Measurements from ENCODE around the gene PRTFDC1. TPM values are rescaled to one million over a fixed set of nuclear protein-coding genes. Genes with fewer than 3 reads are reported as not detected.
A peak's percentile ranks its signal among the peaks of the same experiment; 100 is the strongest.
"Not testable (repeated sequence)": the region's sequence is repeated elsewhere in the genome, so short reads cannot be mapped to it uniquely, and the experiment has no call there.

The PRTFDC1 gene
- total and polyA plus RNA-seq, 2 experiments from 2014 or later = 16.0 to 22.0 TPM

GRCh38 chr10:24929056-24929544, 23.3 kb downstream of the PRTFDC1 start:
- in situ Hi-C loops (cut with MboI) = no loop called here
- Histone ChIP-seq H3K4me1 (ENCODE audit: insufficient read depth) (no peaks in the 10 kb centered on the region), H3K9me2 (ENCODE audit: insufficient read depth) (no peaks in the 10 kb centered on the region), H3K36me3 (ENCODE audit: low read depth) (no peaks in the 10 kb centered on the region), H3K9ac (no peak overlapping the region), H2AFZ (no peak overlapping the region), H3K4me3 (no peak overlapping the region), H3K27ac (no peak overlapping the region), H3K27me3 (replicated peaks; ENCODE audit: insufficient read depth) (no peaks in the 10 kb centered on the region), H3K79me2 (ENCODE audit: insufficient read depth) (no peaks in the 10 kb centered on the region), H3K9me3 (ENCODE audit: low read depth) (no peaks in the 10 kb centered on the region), H3K4me2 (ENCODE audit: unreplicated experiment) (no peak overlapping the region), H4K20me1 (ENCODE audit: insufficient read depth) (no peaks in the 10 kb centered on the region), H3F3A (ENCODE audit: insufficient read depth) (no peaks in the 10 kb centered on the region)
- TF ChIP-seq EZH2phosphoT487 (IDR thresholded peaks at IDR 0.05; ENCODE audit: insufficient read depth, low read depth) (no peak), EZH2 (IDR thresholded peaks at IDR 0.05; ENCODE audit: insufficient read depth, poor library complexity, severe bottlenecking) (no peak)
- WGBS, 2 experiments (ENCODE audit: low coverage in 1 of 2, low lambda C conversion rate in 2 of 2, missing lambda C conversion rate in 2 of 2) = 72 to 84% methylated on average over 4 of the region's 4 CpGs
- DNase-seq = peak; percentile 14

GRCh38 chr10:24928163-24928562, 24.2 kb downstream of the PRTFDC1 start:
- H3K27me3 ChIP-seq (replicated peaks; ENCODE audit: insufficient read depth) = no peaks in the 10 kb centered on the region
- DNase-seq = no peak
- no peak overlapping the region for H2AFZ ChIP-seq
- H3K9me3 ChIP-seq (ENCODE audit: low read depth) = no peaks in the 10 kb centered on the region
- no peak overlapping the region for H3K4me3 ChIP-seq
- no peaks in the 10 kb centered on the region for H3K36me3 ChIP-seq (ENCODE audit: low read depth)
- no peaks in the 10 kb centered on the region for H3K9me2 ChIP-seq (ENCODE audit: insufficient read depth)
- H3K79me2 ChIP-seq (ENCODE audit: insufficient read depth) = no peaks in the 10 kb centered on the region
- TF ChIP-seq EZH2 (IDR thresholded peaks at IDR 0.05; ENCODE audit: insufficient read depth, poor library complexity, severe bottlenecking) = no peak
- TF ChIP-seq EZH2phosphoT487 (IDR thresholded peaks at IDR 0.05; ENCODE audit: insufficient read depth, low read depth) = no peak
- no peak overlapping the region for H3K4me2 ChIP-seq (ENCODE audit: unreplicated experiment)
- H3F3A ChIP-seq (ENCODE audit: insufficient read depth) = no peaks in the 10 kb centered on the region
- no peak overlapping the region for H3K27ac ChIP-seq
- in situ Hi-C loops (cut with MboI) = no loop called here
- H3K4me1 ChIP-seq (ENCODE audit: insufficient read depth) = no peaks in the 10 kb centered on the region
- H3K9ac ChIP-seq = no peak overlapping the region
- H4K20me1 ChIP-seq (ENCODE audit: insufficient read depth) = no peaks in the 10 kb centered on the region
- WGBS, 2 experiments (ENCODE audit: low coverage in 1 of 2, low lambda C conversion rate in 2 of 2, missing lambda C conversion rate in 2 of 2) = 82 to 87% methylated on average over 3 of the region's 3 CpGs

- Histone ChIP-seq H3K4me2 (ENCODE audit: unreplicated experiment) (no peak overlapping the region), H3K79me2 (ENCODE audit: insufficient read depth) (no peaks in the 10 kb centered on the region), H3K9ac (no peak overlapping the region), H2AFZ (peak overlapping the region; percentile 32), H3K4me1 (ENCODE audit: insufficient read depth) (peaks cover 9% of the 10 kb centered on the region), H3K36me3 (ENCODE audit: low read depth) (no peaks in the 10 kb centered on the region), H3F3A (ENCODE audit: insufficient read depth) (peaks cover 6% of the 10 kb centered on the region), H3K4me3 (no peak overlapping the region), H3K27ac (no peak overlapping the region), H4K20me1 (ENCODE audit: insufficient read depth) (no peaks in the 10 kb centered on the region), H3K9me2 (ENCODE audit: insufficient read depth) (no peaks in the 10 kb centered on the region), H3K9me3 (ENCODE audit: low read depth) (no peaks in the 10 kb centered on the region), H3K27me3 (replicated peaks; ENCODE audit: insufficient read depth) (no peaks in the 10 kb centered on the region)
- in situ Hi-C loops (cut with MboI) = no loop called here
- TF ChIP-seq EZH2 (IDR thresholded peaks at IDR 0.05; ENCODE audit: insufficient read depth, poor library complexity, severe bottlenecking) (no peak), EZH2phosphoT487 (IDR thresholded peaks at IDR 0.05; ENCODE audit: insufficient read depth, low read depth) (no peak)
- 79 to 82% methylated on average over 8 of the region's 8 CpGs for WGBS, 2 experiments (ENCODE audit: low coverage in 1 of 2, low lambda C conversion rate in 2 of 2, missing lambda C conversion rate in 2 of 2)
- DNase-seq = no peak
Observed at GRCh38 chr10:24926557-24926956, 25.8 kb downstream of the PRTFDC1 start.

- no peak for DNase-seq
- H3K27ac ChIP-seq = no peak overlapping the region
- H3K9ac ChIP-seq = no peak overlapping the region
- H2AFZ ChIP-seq = no peak overlapping the region
- H3K27me3 ChIP-seq (replicated peaks; ENCODE audit: insufficient read depth) = no peaks in the 10 kb centered on the region
- no peaks in the 10 kb centered on the region for H3K9me3 ChIP-seq (ENCODE audit: low read depth)
- no peaks in the 10 kb centered on the region for H3K36me3 ChIP-seq (ENCODE audit: low read depth)
- no peaks in the 10 kb centered on the region for H4K20me1 ChIP-seq (ENCODE audit: insufficient read depth)
- WGBS, 2 experiments (ENCODE audit: low coverage in 1 of 2, low lambda C conversion rate in 2 of 2, missing lambda C conversion rate in 2 of 2) = 72 to 73% methylated on average over 4 of the region's 4 CpGs
- peaks cover 14% of the 10 kb centered on the region for H3K4me1 ChIP-seq (ENCODE audit: insufficient read depth)
- H3K9me2 ChIP-seq (ENCODE audit: insufficient read depth) = no peaks in the 10 kb centered on the region
- peaks cover 11% of the 10 kb centered on the region for H3F3A ChIP-seq (ENCODE audit: insufficient read depth)
- no peak overlapping the region for H3K4me3 ChIP-seq
- H3K79me2 ChIP-seq (ENCODE audit: insufficient read depth) = no peaks in the 10 kb centered on the region
- in situ Hi-C loops (cut with MboI) = no loop called here
- TF ChIP-seq EZH2 (IDR thresholded peaks at IDR 0.05; ENCODE audit: insufficient read depth, poor library complexity, severe bottlenecking) = no peak
- TF ChIP-seq EZH2phosphoT487 (IDR thresholded peaks at IDR 0.05; ENCODE audit: insufficient read depth, low read depth) = no peak
- no peak overlapping the region for H3K4me2 ChIP-seq (ENCODE audit: unreplicated experiment)
Observed at GRCh38 chr10:24925799-24926198, 26.6 kb downstream of the PRTFDC1 start.

GRCh38 chr10:24924483-24924882, 27.9 kb downstream of the PRTFDC1 start:
- H3K27me3 ChIP-seq (replicated peaks; ENCODE audit: insufficient read depth); H3K9me2 ChIP-seq (ENCODE audit: insufficient read depth); H3K9ac ChIP-seq; H3K27ac ChIP-seq; H3K36me3 ChIP-seq (ENCODE audit: low read depth); H3K4me2 ChIP-seq (ENCODE audit: unreplicated experiment); DNase-seq; H3K4me3 ChIP-seq; H3K9me3 ChIP-seq (ENCODE audit: low read depth); H4K20me1 ChIP-seq (ENCODE audit: insufficient read depth); in situ Hi-C loops (cut with MboI); H3K79me2 ChIP-seq (ENCODE audit: insufficient read depth); H2AFZ ChIP-seq: not testable (repeated sequence)
- H3K4me1 ChIP-seq (ENCODE audit: insufficient read depth) = peaks cover 19% of the 10 kb centered on the region
- H3F3A ChIP-seq (ENCODE audit: insufficient read depth) = peaks cover 14% of the 10 kb centered on the region

GRCh38 chr10:24922222-24922868, 30.1 kb downstream of the PRTFDC1 start:
- H3K79me2 ChIP-seq (ENCODE audit: insufficient read depth); H3K4me2 ChIP-seq (ENCODE audit: unreplicated experiment); in situ Hi-C loops (cut with MboI); H3K4me3 ChIP-seq; H2AFZ ChIP-seq; H3K9me3 ChIP-seq (ENCODE audit: low read depth); H3K27me3 ChIP-seq (replicated peaks; ENCODE audit: insufficient read depth); DNase-seq; H3K36me3 ChIP-seq (ENCODE audit: low read depth); H3K9me2 ChIP-seq (ENCODE audit: insufficient read depth); H4K20me1 ChIP-seq (ENCODE audit: insufficient read depth): not testable (repeated sequence)
- H3K9ac ChIP-seq = peak overlapping the region; percentile 52
- peaks cover 14% of the 10 kb centered on the region for H3F3A ChIP-seq (ENCODE audit: insufficient read depth)
- H3K4me1 ChIP-seq (ENCODE audit: insufficient read depth) = peaks cover 19% of the 10 kb centered on the region
- WGBS, 2 experiments (ENCODE audit: low coverage in 1 of 2, low lambda C conversion rate in 2 of 2, missing lambda C conversion rate in 2 of 2) = 84 to 87% methylated on average over 6 of the region's 6 CpGs
- peak overlapping the region; percentile 89 for H3K27ac ChIP-seq
